Smooth muscle cell (in vitro differentiated cells): ENCODE results near the gene GRB14. TPM values are rescaled to one million over a fixed set of nuclear protein-coding genes. Genes with fewer than 3 reads are reported as not detected.

Experiments used
- DNase-seq: peaks from one replicate; lab custom pipeline; 2025; ENCODE audit not compliant: unreplicated experiment; lab: John Stamatoyannopoulos, UW
- H2AFZ ChIP-seq: fragments of 200-600 bp; sonication (generic); 2 replicates; pipeline ENCODE4 v1.6.0; 2016; ENCODE audit warnings: antibody characterized with exemption, low read depth, mild to moderate bottlenecking
- H3F3A ChIP-seq: fragments of 200-600 bp; sonication (generic); 2 replicates; pipeline ENCODE4 v1.6.0; 2017; ENCODE audit warnings: antibody characterized with exemption, low read depth
- H3K27ac ChIP-seq: fragments of 200-600 bp; sonication (generic); 2 replicates; pipeline ENCODE4 v1.5.1; 2016; ENCODE audit warnings: low read depth, mild to moderate bottlenecking
- H3K27me3 ChIP-seq: fragments of 200-600 bp; sonication (generic); 2 replicates; pipeline ENCODE4 v1.6.1; 2016; ENCODE audit warnings: low read depth, mild to moderate bottlenecking
- H3K36me3 ChIP-seq: fragments of 200-600 bp; sonication (generic); 2 replicates; pipeline ENCODE4 v1.5.1; 2016; ENCODE audit warnings: low read depth
- H3K4me1 ChIP-seq: fragments of 200-600 bp; sonication (generic); 2 replicates; pipeline ENCODE4 v1.5.1; 2016; ENCODE audit warnings: low read depth
- H3K4me2 ChIP-seq: fragments of 200-600 bp; sonication (generic); 2 replicates; pipeline ENCODE4 v1.6.0; 2016; ENCODE audit warnings: mild to moderate bottlenecking
- H3K4me3 ChIP-seq: fragments of 200-600 bp; sonication (generic); 2 replicates; pipeline ENCODE4 v1.5.1; 2016; ENCODE audit warnings: mild to moderate bottlenecking
- H3K79me2 ChIP-seq: fragments of 200-600 bp; sonication (generic); 2 replicates; pipeline ENCODE4 v1.6.0; 2016; ENCODE audit warnings: low read depth, mild to moderate bottlenecking
- H3K9ac ChIP-seq: fragments of 200-600 bp; sonication (generic); 2 replicates; pipeline ENCODE4 v1.6.0; 2016; ENCODE audit warnings: low read depth
- H3K9me3 ChIP-seq: fragments of 200-600 bp; sonication (generic); replicated peaks from 2 replicates; pipeline ENCODE4 v1.5.1; 2016; ENCODE audit warnings: low read depth
- H4K20me1 ChIP-seq: fragments of 200-600 bp; sonication (generic); 2 replicates; pipeline ENCODE4 v1.6.0; 2016; ENCODE audit warnings: low read depth
- WGBS: methylation state at CpG from one replicate; pipeline ENCODE4 v1.1.7; 2016; ENCODE audit warnings: low lambda C conversion rate; 5-methylcytosine and 5-hydroxymethylcytosine counted together
- polyA plus RNA-seq: library from polyadenylated mRNA; unstranded; fragments of >200 nt; fragmentation: Nextera tagmentation; extraction: Ambion mirVana; gene quantifications from 2 replicates; pipeline ENCODE4 v1.2.1, GENCODE V29; 2016
- total RNA-seq: library from RNA; depleted of rRNA; stranded (reverse); fragments of >200 nt; gene quantifications from 2 replicates; pipeline ENCODE4 v1.2.3, GENCODE V29; 2014
- TF ChIP-seq, protein P1 (sequence below): fragments of 200-600 bp; sonication (generic); IDR thresholded peaks from 2 replicates; pipeline ENCODE4 v1.5.1; 2017; ENCODE audit warnings: borderline replicate concordance, mild to moderate bottlenecking, antibody characterized with exemption; ENCODE audit not compliant: insufficient read depth, poor library complexity, severe bottlenecking

Gene GRB14
- total and polyA plus RNA-seq, 2 experiments from 2014 or later = 0.22 TPM; not detected in 1

DNA sequence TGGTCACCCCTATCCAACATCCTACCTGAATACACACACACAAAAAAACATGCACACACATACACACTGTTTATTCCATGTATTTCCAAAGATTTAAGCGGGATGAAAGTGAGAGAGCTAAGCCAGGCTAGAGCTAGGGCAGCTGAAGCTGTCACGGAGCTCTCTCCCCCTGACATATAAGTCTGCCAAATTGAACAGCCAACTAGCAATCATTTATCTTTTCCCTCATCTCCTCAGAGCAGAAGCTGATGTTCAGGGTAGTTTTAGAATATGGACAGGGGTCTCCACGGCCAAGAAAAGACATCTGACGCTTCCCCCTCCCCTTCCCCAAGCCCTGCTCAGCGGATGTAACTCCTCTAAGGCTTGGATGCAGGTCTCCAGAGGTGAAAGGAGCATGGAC, 171.6 kb downstream of the GRB14 start:
- Histone ChIP-seq H3K4me1 (no peaks in the 10 kb centered on the region), H3F3A (no peaks in the 10 kb centered on the region), H3K4me3 (no peak overlapping the region), H3K27me3 (no peaks in the 10 kb centered on the region), H3K4me2 (no peak overlapping the region), H4K20me1 (no peaks in the 10 kb centered on the region), H3K9me3 (no peaks in the 10 kb centered on the region), H3K9ac (no peak overlapping the region), H3K36me3 (no peaks in the 10 kb centered on the region), H3K79me2 (no peaks in the 10 kb centered on the region), H3K27ac (no peak overlapping the region), H2AFZ (no peak overlapping the region)
- 83% methylated on average over 5 of the region's 5 CpGs for WGBS
- DNase-seq = no peak
- TF ChIP-seq, protein P1, sequence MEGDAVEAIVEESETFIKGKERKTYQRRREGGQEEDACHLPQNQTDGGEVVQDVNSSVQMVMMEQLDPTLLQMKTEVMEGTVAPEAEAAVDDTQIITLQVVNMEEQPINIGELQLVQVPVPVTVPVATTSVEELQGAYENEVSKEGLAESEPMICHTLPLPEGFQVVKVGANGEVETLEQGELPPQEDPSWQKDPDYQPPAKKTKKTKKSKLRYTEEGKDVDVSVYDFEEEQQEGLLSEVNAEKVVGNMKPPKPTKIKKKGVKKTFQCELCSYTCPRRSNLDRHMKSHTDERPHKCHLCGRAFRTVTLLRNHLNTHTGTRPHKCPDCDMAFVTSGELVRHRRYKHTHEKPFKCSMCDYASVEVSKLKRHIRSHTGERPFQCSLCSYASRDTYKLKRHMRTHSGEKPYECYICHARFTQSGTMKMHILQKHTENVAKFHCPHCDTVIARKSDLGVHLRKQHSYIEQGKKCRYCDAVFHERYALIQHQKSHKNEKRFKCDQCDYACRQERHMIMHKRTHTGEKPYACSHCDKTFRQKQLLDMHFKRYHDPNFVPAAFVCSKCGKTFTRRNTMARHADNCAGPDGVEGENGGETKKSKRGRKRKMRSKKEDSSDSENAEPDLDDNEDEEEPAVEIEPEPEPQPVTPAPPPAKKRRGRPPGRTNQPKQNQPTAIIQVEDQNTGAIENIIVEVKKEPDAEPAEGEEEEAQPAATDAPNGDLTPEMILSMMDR = no peak

DNA sequence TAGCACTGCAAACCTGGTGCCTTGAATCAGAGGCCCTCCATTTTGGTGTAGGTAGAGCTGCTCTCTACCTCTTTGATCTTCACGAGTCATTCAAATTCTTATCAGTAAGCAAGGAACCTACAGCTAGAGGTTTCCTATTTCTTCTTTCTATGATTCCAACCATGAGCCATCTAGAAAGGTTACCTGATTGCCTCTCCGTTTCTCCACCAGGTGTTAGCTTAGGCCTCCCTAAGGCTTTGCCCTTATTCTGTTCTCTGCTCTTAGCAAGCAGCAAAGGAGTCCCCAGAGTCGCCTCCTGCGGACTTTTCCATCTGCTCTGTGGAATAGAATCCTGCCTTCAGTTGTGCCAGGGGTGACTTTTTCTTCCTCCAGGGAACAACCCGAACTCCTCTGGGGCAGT, 173.6 kb downstream of the GRB14 start:
- Histone ChIP-seq H3K4me1 (no peaks in the 10 kb centered on the region), H3F3A (no peaks in the 10 kb centered on the region), H3K4me2 (no peak overlapping the region), H3K27me3 (no peaks in the 10 kb centered on the region), H3K9me3 (no peaks in the 10 kb centered on the region), H3K9ac (no peak overlapping the region), H2AFZ (no peak overlapping the region), H3K27ac (no peak overlapping the region), H3K36me3 (no peaks in the 10 kb centered on the region), H3K4me3 (no peak overlapping the region), H3K79me2 (no peaks in the 10 kb centered on the region), H4K20me1 (no peaks in the 10 kb centered on the region)
- 84% methylated on average over 5 of the region's 5 CpGs for WGBS
- TF ChIP-seq, protein P1 = no peak
- no peak for DNase-seq

Other genes with a start within 250 kb of the GRB14 start
- 13.9 and 17.4 TPM in 2 replicates for gene COBLL1, start 220.3 kb upstream of the GRB14 start, total RNA-seq
- gene COBLL1, start 220.3 kb upstream of the GRB14 start, polyA plus RNA-seq = 5.2 and 8.3 TPM in 2 replicates